Esophagus muscularis mucosa (tissue), 4 donors: ENCODE measurements around the gene GGT1.

Source experiments
- CTCF ChIP-seq, 3 experiments: fragments of 200-600 bp in 2 of 3; fragments of 450-650 bp in 1 of 3; sonication (generic) in 2 of 3; IDR thresholded peaks; one replicate each; pipeline ENCODE4 v1.5.1; 2017 to 2019; ENCODE audit warnings: antibody characterized with exemption in 3 of 3, mild to moderate bottlenecking in 2 of 3, moderate library complexity in 1 of 3
- EP300 ChIP-seq: sonication (generic); formaldehyde crosslinking; IDR thresholded peaks from one replicate; pipeline ENCODE4 v1.6.1; 2017; ENCODE audit warnings: antibody characterized with exemption
- POLR2A ChIP-seq: fragments of 450-650 bp; IDR thresholded peaks from one replicate; pipeline ENCODE4 v1.6.1; 2017; ENCODE audit warnings: antibody characterized with exemption, moderate library complexity, mild to moderate bottlenecking, low read depth
- POLR2AphosphoS5 ChIP-seq, 2 donors: sonication (generic); formaldehyde crosslinking; IDR thresholded peaks; one replicate each; pipeline ENCODE4 v1.6.1; 2017; ENCODE audit warnings: antibody characterized with exemption in 2 of 2

GRCh38 chr22:24584166-24584790 is 18.7 kb upstream of the GGT1 start:
- TF ChIP-seq POLR2AphosphoS5 (IDR thresholded peaks at IDR 0.05) (no peak), CTCF (IDR thresholded peaks at IDR 0.05) (no peak), EP300 (no peak), POLR2A (no peak)
